Upper lobe of left lung (tissue), 4 donors: ENCODE data around the gene ZNF627.
"Not testable (repeated sequence)": the region's sequence is repeated elsewhere in the genome, so short reads cannot be mapped to it uniquely, and the experiment has no call there.

Source experiments
- EP300 ChIP-seq, 4 donors: sonication (generic); formaldehyde crosslinking; IDR thresholded peaks; one replicate each; pipeline ENCODE4 v1.5.1; 2017; ENCODE audit warnings: antibody characterized with exemption in 4 of 4, control low read depth in 2 of 4
- POLR2A ChIP-seq, 4 donors: fragments of 450-650 bp; IDR thresholded peaks; one replicate each; pipeline ENCODE4 v1.5.1; 2016 to 2017; ENCODE audit warnings: antibody characterized with exemption in 4 of 4, mild to moderate bottlenecking in 2 of 4
- TF ChIP-seq, protein P1 (sequence below), 6 experiments: fragments of 450-650 bp in 4 of 6; fragments of 200-600 bp in 2 of 6; sonication (generic) in 2 of 6; IDR thresholded peaks; one replicate each; pipeline ENCODE4 v1.5.1; 2016 to 2019; ENCODE audit warnings: antibody characterized with exemption in 6 of 6

- TF ChIP-seq EP300, POLR2A (IDR thresholded peaks at IDR 0.05): not testable (repeated sequence)
- TF ChIP-seq, protein P1, sequence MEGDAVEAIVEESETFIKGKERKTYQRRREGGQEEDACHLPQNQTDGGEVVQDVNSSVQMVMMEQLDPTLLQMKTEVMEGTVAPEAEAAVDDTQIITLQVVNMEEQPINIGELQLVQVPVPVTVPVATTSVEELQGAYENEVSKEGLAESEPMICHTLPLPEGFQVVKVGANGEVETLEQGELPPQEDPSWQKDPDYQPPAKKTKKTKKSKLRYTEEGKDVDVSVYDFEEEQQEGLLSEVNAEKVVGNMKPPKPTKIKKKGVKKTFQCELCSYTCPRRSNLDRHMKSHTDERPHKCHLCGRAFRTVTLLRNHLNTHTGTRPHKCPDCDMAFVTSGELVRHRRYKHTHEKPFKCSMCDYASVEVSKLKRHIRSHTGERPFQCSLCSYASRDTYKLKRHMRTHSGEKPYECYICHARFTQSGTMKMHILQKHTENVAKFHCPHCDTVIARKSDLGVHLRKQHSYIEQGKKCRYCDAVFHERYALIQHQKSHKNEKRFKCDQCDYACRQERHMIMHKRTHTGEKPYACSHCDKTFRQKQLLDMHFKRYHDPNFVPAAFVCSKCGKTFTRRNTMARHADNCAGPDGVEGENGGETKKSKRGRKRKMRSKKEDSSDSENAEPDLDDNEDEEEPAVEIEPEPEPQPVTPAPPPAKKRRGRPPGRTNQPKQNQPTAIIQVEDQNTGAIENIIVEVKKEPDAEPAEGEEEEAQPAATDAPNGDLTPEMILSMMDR (IDR thresholded peaks at IDR 0.05) = not testable (repeated sequence)
These were observed 25.1 kb downstream of the ZNF627 start for GRCh38 chr19:11622401-11622800.
